Measurements from ENCODE around the gene MMP14. TPM values are rescaled to one million over a fixed set of nuclear protein-coding genes. Genes with fewer than 3 reads are reported as not detected.

Gene MMP14
- total and polyA plus RNA-seq, 2 of the 8 experiments (the other 6 are each of a cell fraction or from before 2014, with no cell fraction given), result 58.2 to 86.8 TPM

DNA sequence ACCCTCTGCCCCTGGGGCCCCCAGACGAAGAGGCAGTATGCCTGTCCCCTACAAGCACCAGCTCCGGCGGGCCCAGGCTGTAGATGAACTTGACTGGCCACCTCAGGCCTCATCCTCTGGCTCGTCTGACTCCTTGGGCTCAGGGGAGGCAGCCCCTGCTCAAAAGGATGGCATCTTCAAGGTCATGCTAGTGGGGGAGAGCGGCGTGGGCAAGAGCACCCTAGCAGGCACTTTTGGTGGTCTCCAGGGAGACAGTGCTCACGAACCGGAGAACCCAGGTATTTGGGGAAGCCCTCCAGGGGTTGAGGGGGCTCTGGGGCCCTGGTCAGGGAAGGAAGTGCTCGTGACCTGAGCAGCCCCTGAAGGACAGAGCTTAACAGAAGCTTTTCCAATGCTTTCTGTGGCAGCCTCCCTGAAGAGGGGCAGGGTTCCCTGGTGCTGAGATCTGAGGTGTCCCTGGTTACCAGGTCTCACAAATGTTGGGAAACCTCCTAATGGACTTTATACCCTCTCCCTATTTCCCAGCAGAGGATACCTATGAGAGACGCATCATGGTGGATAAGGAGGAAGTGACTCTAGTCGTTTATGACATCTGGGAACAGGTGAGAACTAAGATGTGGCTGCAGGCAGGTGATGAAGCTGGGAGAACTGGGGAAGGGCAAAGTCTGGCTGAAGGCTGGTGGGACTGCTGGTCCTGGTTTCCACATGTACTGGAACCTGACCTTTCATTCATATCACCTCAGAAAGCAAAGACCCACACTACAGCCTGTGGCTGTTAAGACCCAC is 48.5 kb downstream of the MMP14 start:
- peaks cover 7 to 21% (median 12%) of the 10 kb centered on the region in 4 experiments for H3K4me1 ChIP-seq (replicated peaks in 1 of 4; ENCODE audit: control insufficient read depth in 3 of 4, insufficient read depth in 4 of 4, low read length in 3 of 4)
- ChIA-PET POLR2A (ENCODE audit: partially characterized antibody) (interaction anchor here (1.2 to 7.2 kb wide), 8 partner anchors 11 to 71 kb away, joined by 3 to 54 read pairs (median 14); partner anchors contain the start of genes LRP10 and PRMT5), CTCF (ENCODE audit: partially characterized antibody) (interaction anchor here (0.8 to 56.0 kb wide), 11 partner anchors 12 to 416 kb away, joined by 3 to 1562 read pairs (median 9); partner anchors contain the start of genes LRP10, MMP14, MRPL52 and SLC7A7)
- no peak overlapping the region for H3K4ac ChIP-seq (replicated peaks; ENCODE audit: insufficient read length, low read depth, low read length)
- no peak overlapping the region for H3K18ac ChIP-seq (ENCODE audit: extremely low read depth, low read length)
- WGBS, 2 experiments (ENCODE audit: extremely low coverage in 1 of 2, insufficient coverage in 1 of 2, insufficient read length in 1 of 2, insufficient replicate concordance in 2 of 2, low coverage in 1 of 2, low lambda C conversion rate in 2 of 2, missing lambda C conversion rate in 1 of 2), result 87% methylated on average over 11 of the region's 11 CpGs; no CpG with 5 or more reads in 1 of the 2 experiments
- H2BK12ac ChIP-seq (ENCODE audit: low read depth, low read length), result no peak overlapping the region
- H3K79me2 ChIP-seq (ENCODE audit: control insufficient read depth in 1 of 2, insufficient read depth in 2 of 2, low read length in 2 of 2), result no peaks in the 10 kb centered on the region
- peaks cover 14% of the 10 kb centered on the region for H3K23me2 ChIP-seq (ENCODE audit: low read depth, low read length)
- H2AFZ ChIP-seq (ENCODE audit: low read length), result no peak overlapping the region
- H3K56ac ChIP-seq (replicated peaks; ENCODE audit: insufficient read length, low read depth, low read length), result no peak overlapping the region
- peak overlapping the region; percentile 74 for H2BK15ac ChIP-seq (ENCODE audit: low read length)
- H4K5ac ChIP-seq (ENCODE audit: insufficient read length, low read depth, low read length), result no peak overlapping the region
- H3K4me2 ChIP-seq (ENCODE audit: insufficient read depth in 1 of 2, low read depth in 2 of 2, low read length in 2 of 2), result no peak overlapping the region; a peak in 1 of 4 replicates
- H3K79me1 ChIP-seq (ENCODE audit: low read depth, low read length), result peaks cover 3% of the 10 kb centered on the region; the same call in 1 of the 2 replicates
- H2BK20ac ChIP-seq (ENCODE audit: low read length), result no peak overlapping the region
- no peak overlapping the region for H2BK120ac ChIP-seq (replicated peaks; ENCODE audit: low read depth, low read length)
- no peak overlapping the region for H2BK5ac ChIP-seq (ENCODE audit: low read depth, low read length)
- H3K23ac ChIP-seq (ENCODE audit: insufficient read length), result no peak overlapping the region
- H4K91ac ChIP-seq (replicated peaks; ENCODE audit: insufficient read length, low read length), result no peak overlapping the region
- no peak overlapping the region for H2AK5ac ChIP-seq (ENCODE audit: low read depth, low read length)
- H3K9me3 ChIP-seq (ENCODE audit: insufficient read depth in 2 of 2, low read depth in 1 of 2, low read length in 1 of 2), result no peaks in the 10 kb centered on the region
- H3K36me3 ChIP-seq (ENCODE audit: control insufficient read depth in 2 of 4, insufficient read depth in 4 of 4, low read length in 3 of 4), result no peaks in the 10 kb centered on the region
- H3K14ac ChIP-seq (ENCODE audit: insufficient read length), result no peak overlapping the region
- H3K27ac ChIP-seq (ENCODE audit: low read depth, low read length), result no peak overlapping the region
- H3K27me3 ChIP-seq (replicated peaks in 1 of 4; ENCODE audit: control insufficient read depth in 3 of 4, extremely low read depth in 1 of 4, insufficient read depth in 3 of 4, low read length in 3 of 4), result peaks cover 0 to 17% (median 11%) of the 10 kb centered on the region in 4 experiments; a peak in 6 of 7 replicates
- FAIRE-seq (no peak), DNase-seq (ENCODE audit: low read depth in 1 of 2, low spot score in 2 of 2) (no peak)
- no peak overlapping the region for H3K4me3 ChIP-seq (ENCODE audit: extremely low read depth in 1 of 4, insufficient read depth in 2 of 4, low read depth in 3 of 4, low read length in 4 of 4)
- H4K8ac ChIP-seq (ENCODE audit: extremely low read depth, insufficient read depth, low read length), result no peak overlapping the region; the same call in 1 of the 2 replicates
- no peak overlapping the region for H3K9ac ChIP-seq (replicated peaks in 1 of 4; ENCODE audit: extremely low read depth in 1 of 4, low read depth in 3 of 4, low read length in 3 of 4)
- H4K20me1 ChIP-seq (replicated peaks in 1 of 2; ENCODE audit: control insufficient read depth in 1 of 2, insufficient read depth in 2 of 2, low read length in 2 of 2), result no peaks in the 10 kb centered on the region
- no peak for TF ChIP-seq TCF12 (IDR thresholded peaks at IDR 0.05; ENCODE audit: low read depth, low read length)
- no peak for TF ChIP-seq MAFK (IDR thresholded peaks at IDR 0.05; ENCODE audit: low read depth, low read length)
- TF ChIP-seq CBX5 (IDR thresholded peaks at IDR 0.05; ENCODE audit: low read depth, low read length), result no peak
- TF ChIP-seq JUND (IDR thresholded peaks at IDR 0.05; ENCODE audit: low read length), result no peak
- TF ChIP-seq KDM5A (IDR thresholded peaks at IDR 0.05; ENCODE audit: low read length), result no peak
- no peak for TF ChIP-seq TAF7 (optimal IDR thresholded peaks at IDR 0.05; ENCODE audit: borderline replicate concordance, low read depth, low read length)
- TF ChIP-seq FOSL1 (IDR thresholded peaks at IDR 0.05; ENCODE audit: insufficient read depth, low read depth, low read length), result no peak

All from H1 (cell line).